HG03280 (cell line): ENCODE data around the gene DRD1.

ENCODE experiments used
- ATAC-seq: cut with Tn5 transposase; IDR thresholded peaks from one replicate; pipeline ENCODE4 v1.9.1; 2021; ENCODE audit warnings: mild to moderate bottlenecking, moderate library complexity; ENCODE audit not compliant: unreplicated experiment

The DRD1 gene

DNA sequence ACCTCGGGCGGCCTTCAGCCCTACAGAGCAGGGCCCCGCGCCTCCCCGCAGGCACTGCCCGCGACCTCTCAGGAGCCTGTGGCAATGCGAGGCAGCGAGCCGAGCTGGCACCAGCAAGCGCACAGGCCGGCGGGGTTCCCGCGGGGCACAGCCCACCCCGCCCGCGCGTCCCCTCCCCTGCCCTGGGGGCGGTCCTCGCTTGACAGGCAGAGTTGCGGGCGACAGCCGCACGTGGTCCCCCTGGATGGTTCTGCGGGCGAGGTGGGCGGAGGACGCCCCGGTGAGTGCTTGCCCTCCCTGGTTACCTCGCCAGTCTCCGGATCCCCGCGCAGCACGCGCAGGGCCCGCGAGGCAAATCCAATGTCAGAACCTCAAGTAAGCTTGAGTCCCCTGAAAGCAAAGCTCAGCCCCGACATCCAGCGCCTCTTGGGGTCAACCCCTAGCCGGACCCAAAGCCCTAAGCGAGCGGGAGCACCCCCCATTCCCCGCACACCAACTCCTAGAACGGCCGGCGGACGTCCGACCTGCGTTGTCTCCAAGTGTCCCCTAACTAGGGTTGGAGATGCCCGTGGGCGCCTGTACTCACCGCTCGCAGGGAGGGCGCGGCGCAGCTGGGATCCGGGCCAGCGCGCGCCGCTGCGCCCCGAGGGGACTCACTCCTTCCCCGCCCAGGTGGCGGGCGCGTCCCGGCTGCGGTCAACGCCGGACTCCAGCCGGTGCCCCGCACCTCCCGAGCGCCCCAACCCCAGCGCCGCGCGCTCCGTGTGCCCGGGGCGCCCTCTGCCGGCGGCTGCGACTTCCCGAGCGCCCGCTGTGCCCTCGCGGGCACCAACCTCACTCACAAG lies at the start of gene DRD1:
DRD1 (minus strand) TSS at position 123 of the 845 bp plus-strand sequence. CDS start 1,083 bp downstream, outside the sequence.
- ATAC-seq, result no peak

DNA sequence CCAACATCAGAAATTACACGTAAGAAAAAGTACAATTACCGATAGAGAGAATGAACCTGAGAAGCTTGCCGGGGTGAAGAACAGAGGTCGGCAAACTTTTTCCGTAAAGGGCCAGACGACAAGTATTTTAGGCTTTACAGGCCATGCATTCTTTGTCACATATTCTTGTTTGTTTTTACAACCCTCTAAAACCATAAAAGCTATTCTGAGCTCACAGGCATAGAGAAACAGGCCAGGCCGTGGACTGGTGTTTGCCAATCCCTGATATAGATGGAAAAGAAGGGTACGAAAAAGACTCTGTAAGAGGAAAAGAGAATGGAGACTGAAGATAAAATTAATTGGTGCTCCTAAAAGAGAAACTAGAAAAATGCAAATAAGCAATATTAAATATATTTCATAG lies 49.7 kb upstream of the DRD1 start:
- no peak for ATAC-seq

DNA sequence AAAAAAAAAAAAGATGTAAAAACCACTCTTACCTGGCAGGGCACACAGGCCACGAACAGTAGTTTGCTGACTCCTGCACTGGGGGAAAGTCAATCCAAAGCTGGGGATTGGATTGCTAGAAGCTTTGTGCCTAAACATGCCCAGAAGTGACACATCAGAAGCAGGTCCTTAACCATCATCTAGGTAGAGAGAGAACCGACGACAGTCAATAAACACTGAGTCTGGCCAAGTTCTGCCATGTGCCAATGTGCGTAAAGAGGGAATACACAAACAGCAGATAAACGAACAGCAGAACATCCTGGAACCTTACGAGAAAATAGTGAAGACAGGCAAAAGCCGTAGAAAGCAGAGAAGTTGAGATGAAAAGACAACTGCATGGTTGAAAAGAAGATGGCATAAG lies 49.3 kb upstream of the DRD1 start:
- ATAC-seq, result no peak

DNA sequence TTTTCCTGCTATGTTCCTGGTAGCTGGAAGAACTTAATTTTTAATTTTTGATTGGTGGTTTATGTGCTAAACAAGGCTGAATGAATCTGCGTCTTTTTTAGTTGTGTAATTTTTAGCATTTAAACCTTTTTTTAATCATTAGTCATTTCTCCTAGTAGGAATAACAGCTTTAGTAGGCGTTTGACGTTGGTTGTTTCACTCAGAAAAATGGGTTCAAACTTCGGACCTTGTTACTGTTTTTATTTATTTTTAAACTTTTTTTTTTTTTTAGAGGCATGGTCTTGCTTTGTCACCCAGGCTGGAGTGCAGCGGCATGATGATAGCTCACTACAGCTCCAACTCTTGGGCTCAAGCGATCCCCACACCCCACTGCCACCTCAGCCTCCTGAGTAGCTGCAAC lies 47.2 kb upstream of the DRD1 start:
- no peak for ATAC-seq

DNA sequence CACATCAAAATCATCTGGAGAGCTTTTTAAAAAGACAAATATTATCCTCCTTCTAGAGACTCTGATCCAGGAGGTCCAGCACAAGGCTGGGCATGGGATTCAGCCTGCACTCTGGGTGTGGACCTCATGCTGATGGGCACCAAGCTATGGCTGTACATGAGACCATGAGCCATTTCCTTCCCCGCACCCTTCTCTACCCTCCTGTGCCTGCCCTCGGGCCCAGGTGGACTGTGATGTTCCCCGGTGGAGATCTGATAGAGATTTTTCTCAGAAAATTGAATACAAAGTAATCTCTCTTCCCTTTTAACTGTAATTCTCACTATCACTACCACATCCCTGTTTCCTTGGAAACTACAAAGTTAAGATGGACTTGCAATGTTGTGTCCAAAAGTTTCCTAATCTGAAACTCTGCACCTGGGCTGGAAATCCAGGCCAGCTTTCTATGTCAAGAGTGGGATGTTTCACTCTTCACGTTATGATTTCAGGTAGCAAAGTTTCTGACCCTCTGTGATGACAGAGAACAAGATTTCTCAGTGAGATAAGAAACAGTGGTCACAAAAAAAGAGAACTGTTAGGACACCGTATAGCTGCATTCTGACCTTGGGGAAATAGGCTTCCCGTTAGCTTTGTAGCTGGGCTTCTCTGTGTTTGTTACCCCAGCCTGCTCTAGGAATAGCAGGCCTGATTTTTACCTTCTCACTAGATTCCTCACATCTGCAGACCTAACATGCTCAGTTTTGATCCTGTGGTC lies 45.9 kb upstream of the DRD1 start:
- no peak for ATAC-seq

DNA sequence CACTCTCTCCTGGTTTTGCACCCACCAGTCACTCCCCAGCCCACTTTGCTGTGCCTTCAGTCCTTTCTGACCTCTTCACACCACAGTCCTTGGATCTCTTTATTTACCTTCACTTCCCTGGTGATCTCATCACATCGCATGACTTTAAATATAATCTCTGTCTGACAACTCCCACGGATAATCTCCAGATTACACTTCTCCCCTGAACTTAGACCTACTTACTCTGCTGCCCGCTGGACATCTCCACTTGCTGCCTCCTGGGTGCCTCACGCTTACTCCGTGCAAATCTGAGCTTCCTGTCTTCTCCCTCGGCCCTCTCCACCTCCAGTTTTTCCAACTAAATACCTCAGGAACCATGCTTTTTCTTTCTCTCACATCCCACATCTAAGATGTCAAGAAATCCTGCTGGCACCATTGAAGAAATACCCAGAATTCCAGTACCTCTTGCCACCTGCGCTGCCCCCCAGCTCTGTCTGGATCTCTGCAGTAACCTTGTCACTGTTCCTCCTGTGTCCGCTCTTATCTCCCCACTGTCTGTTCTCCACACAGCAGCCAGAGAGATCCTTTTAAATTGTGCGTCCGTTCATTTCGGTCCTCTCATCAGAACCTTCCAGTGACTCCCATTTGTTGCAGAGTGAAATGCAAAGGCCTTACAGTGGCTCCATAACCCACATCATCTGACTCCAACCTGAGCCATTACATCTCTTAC lies 43.7 kb upstream of the DRD1 start:
- no peak for ATAC-seq

DNA sequence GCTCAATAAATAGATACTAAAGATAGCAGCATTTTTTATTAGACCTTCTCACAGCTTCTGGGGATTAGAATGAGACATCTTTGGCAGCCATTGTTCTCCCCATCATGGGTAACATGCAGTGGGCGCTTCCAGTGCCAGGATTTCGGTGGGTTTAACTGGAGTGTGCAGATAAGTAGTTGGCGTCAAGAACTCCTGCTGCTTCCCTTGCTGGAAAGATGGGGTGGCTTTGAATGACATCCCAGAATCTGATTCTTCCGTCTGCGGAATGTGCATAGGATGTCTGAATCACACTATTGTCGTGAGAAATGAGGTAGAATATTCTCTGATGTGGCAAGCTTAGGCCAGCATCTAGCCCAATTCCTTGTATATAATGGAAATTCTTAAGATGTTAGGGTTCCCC lies 41.6 kb upstream of the DRD1 start:
- no peak for ATAC-seq

DNA sequence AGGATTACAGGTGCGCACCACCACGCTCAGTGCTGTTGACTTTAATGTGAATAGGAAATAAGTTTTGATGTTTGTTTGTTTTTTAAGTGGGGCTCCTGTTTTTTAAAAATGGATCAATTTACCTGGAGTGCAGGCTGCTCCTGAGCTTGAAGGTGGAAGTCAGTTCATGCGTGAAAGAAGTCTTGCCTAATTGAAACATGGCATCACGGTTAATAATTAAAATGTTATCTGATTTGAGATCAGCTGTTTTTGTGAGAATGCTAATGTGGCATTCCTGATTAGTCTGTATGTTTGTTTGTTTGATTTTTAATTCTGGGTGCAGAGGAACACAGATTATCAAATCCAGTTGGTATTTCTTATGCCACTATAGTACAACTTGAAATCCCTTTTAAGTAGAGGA lies 40.8 kb upstream of the DRD1 start:
- ATAC-seq, result no peak

DNA sequence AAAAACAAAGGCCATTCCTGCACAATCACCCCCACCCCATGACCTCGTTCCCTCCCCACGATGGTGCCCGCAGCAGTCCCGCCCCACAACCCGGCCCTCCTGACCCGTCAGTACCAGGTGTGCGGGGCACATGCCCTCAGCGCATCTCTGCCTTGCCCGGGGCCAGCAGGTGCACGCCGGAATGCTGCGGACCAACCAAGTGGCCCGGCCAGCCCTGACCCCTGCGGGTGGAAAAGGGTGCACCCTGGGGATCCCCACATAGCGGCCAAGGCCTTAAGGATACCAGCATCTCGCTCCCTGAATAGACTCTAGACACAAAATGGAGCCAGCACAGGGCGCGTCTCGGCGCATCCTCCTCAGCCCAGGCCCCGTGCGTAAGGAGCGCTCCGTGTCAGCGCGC lies 40.3 kb upstream of the DRD1 start:
- no peak for ATAC-seq

DNA sequence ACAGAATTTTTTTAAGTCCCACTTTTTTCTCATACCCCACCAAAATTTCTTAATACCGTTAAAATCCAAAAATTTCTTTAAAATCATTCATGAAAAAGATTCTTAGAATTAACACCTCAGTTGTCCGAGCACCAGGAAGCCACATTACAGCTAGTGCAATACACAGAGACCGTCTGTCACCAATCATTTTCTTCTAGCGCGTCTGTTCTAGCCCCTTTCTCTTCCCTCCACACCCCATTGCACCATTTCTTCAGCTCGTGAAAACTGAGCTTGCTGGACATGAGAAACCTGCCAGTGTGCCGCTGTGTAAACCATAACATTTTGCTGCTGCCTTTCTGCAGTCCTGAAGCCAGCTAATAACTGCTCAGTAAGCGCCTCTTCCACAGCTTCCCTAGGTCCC lies 39.4 kb upstream of the DRD1 start:
- no peak for ATAC-seq

DNA sequence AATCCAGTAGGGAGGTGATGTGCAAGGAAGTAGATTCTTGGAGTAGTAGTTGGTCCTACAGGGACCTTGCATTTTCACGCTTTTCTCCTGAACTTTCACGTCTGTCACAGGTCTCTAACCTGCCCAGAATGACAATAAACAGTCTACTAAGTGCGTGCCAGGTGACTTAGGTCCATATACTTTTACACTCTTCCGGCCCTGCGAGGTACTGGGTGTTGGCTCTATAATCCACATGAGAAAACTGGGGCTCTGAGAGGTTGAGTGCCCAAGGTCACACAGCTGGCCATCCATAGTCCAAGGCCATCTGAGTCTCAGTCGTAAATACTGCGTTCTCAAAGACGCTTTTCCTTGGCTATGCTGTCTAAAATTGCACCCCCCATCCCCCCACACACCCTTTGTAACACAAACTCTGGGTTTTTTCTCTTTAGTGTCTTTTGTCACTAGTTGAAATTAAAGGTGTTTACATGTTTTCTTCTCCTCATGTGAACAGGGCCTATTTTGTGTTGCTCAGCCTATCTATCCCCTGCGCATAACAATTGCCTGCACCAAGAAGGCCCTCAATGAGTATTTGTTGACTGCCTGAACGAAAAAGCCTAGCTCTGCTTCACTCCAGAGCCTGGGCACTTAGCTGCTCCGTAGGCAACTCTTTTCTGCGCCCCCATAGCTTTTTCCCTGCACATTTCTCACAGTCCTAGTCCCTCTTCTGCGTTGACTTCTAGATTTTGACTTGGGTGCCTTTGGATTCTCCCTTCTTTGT lies 35.3 kb upstream of the DRD1 start:
- peak; percentile 4 for ATAC-seq

DNA sequence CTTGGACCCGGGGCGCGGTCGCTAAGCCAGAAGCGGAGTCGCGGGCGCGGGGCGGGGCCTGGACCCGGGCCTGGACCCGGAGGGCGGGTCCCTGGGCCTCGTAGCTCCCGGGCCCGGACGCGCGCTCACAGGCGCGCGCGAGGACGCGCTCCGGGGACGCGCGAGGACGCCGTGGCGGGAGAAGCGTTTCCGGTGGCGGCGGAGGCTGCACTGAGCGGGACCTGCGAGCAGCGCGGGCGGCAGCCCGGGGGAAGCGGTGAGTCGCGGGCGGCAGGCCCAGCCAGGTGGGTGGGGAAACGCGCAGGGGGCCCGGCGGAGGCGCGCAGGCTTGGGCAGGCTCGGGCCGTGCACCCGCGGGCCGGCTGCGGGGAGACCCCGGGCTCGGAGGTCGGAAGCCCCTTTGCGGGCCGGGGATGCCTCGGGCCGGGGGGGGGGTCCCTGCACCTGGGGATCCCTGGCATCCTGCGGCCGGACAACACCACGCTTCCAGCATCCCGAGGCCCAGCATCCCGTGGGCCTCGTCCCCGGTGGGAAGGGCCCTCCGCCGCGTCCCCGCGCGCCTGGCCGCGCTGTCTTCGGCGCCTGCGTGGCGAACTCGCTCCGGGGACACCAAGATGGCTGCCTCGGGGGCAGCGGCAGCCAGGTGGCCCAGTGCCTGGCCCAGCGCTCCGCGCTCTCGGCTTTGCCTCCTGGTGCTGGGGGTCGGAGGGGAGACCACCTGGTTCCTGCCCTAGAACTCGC lies 34.6 kb upstream of the DRD1 start, which contains the start of gene SFXN1:
SFXN1 (plus strand) TSS at position 177 of the 741 bp plus-strand sequence. CDS start 13,544 bp downstream, outside the sequence.
- peak; percentile 84 for ATAC-seq

DNA sequence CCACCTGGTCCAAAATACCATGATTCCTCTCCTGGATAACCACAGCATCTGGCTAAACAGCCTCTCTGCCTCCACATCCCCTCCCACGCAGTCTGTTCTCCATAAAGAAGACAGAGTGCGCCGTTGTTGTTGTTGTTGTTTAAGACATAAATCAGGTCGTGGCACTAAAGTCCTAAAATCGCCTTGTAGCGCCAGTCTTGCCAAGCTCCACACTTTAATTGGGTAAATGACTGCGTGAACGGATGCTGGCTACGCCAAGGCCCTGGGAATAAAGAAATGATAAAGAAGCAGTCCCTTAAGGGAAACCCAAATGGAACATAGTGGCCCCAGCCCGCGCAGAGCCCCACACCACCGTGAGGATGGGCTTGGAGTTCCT lies 34.0 kb upstream of the DRD1 start:
- ATAC-seq, result no peak

DNA sequence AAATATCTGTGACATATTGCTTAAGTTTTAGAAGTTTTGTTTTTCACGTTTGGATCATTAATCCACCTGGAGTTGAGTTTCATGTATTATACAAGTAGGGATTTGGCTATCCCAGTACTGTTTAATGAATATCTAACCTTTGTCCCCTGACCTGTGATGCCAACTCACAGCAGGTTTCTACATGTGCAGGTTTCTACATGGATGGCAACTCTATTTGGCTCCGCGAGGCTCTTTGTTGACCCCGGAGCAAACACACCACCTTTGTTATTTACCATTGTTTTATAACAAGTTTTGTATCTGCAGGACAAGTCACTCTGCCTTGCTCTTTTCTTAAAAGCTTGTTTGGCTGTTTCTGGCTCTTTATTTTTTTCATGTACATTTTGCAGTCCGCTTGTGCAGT lies 33.5 kb upstream of the DRD1 start:
- ATAC-seq, result no peak

DNA sequence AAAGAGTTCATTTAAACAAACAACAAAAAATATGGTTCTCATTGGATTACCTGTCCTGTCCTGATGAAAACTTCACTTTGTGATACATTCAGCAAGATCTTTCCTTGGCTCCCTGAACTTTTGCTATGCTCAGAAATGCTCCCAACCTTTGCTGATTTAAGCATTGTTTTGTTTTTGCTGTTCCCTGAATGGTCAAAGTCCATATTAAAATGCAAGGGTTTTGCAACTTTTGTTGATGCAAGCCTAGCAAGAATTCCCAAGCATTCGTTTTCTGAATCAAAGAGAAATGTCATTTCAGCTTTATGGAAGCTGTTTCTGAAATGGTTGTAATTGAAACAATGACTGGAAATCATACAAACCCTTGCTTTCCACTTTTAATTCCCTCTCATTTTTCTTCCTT lies 31.3 kb upstream of the DRD1 start:
- ATAC-seq, result no peak

DNA sequence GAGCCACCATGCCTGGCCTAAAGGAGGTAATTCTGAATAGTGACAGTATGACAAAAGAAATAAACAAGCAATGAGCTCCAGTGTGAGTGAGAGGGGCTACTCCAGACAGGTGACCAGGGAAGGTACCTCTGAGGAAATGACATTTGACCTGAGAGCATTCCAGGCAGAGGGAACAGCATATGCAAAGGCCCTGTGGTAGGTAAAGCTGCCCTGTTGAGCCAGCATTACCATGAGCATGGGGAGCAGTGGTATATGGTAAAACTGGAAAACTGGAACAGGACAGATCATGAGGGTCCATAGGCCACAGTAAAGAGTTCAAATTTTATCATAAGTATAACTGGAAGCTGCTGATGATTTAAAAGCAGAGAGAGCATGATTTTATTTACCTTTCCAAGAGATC lies 28.4 kb upstream of the DRD1 start:
- no peak for ATAC-seq

DNA sequence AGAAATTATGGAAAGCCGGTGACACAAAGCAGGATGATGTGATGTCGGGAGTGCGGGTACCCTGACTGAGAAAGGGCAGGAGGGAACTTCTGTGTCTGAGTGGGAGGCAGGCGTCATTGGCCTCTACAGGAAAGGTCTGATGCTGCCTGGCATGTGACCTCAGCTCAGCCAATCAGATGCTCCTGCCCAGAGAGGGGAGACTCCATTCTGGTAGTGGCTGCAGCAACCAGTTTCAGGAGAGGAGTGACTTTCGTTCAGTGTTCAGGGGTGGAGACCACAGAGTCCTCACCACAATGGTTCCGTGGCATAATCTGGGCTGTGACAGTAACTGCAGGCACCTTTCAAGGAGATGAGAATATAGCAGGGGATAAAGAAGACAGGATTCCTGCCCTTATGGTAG lies 27.6 kb upstream of the DRD1 start:
- no peak for ATAC-seq

DNA sequence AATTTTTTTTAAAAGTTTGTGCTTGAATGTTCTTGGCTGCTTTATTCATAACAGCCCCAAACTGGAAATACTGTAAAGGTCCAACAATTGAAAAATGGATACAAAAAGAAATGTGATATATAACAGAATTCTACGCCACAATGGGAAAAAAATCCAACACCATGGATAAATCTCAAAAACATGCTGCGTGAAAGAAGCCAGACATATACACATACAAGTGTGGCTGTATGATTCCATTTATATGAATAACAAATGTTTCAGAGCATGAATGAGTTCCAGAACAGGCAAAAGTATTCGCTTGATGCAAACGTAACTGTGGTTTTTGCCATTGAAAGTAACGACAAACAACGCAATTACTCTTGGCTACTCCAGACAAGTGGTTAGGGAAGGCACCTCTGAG lies 27.2 kb upstream of the DRD1 start:
- no peak for ATAC-seq

DNA sequence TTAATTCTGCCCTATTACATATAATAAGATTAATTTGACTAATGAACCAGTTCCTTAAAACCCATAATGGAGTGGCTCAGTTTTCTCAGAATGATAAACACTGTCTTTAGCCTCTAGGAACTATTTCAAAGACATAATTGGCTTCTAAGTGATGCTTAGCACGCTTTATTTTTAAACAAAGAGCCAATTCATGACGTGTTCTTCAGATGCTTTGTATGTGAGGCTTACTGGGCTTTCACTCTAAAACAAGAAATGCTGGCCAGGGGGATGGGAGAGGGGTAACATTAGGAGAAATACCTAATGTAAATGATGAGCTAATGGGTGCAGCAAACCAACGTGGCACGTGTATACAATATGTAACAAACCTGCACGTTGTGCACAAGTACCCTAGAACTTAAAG lies 26.8 kb upstream of the DRD1 start:
- ATAC-seq, result no peak

DNA sequence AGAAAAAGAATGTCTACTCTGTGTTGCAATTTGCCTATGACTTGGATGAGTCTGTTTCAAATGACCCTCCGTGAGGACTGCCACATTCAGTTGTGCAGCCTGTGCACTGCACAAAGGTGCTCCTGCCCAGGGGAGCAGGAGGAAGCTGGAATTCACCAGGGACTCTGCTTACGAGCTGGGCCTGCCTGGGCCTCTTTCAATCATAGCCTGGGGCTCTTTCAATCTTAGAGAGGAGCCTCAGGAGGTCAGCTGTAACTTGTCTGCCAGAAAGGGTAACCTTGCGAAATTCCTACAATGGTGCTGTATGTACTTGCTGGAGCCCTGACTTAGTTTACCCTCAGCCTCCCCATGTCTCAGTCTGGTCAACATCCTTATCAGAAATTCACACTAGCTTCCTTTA lies 25.9 kb upstream of the DRD1 start:
- no peak for ATAC-seq
